HG03342 (cell line): ENCODE measurements around the gene BLTP3A.
A peak's percentile ranks its signal among the peaks of the same experiment; 100 is the strongest.
"Not testable (repeated sequence)": the region's sequence is repeated elsewhere in the genome, so short reads cannot be mapped to it uniquely, and the experiment has no call there.

ENCODE experiments used
- ATAC-seq: cut with Tn5 transposase; IDR thresholded peaks from one replicate; pipeline ENCODE4 v1.9.1; 2021; ENCODE audit warnings: mild to moderate bottlenecking, moderate library complexity; ENCODE audit not compliant: unreplicated experiment

Gene BLTP3A

GRCh38 chr6:34791701-34792604, at the start of gene BLTP3A:
TSS of gene BLTP3A (plus strand) at chr6:34792083. CDS start at chr6:34792251, 168 bp downstream.
- ATAC-seq, result peak; percentile 83

GRCh38 chr6:34742094-34742493, 49.8 kb upstream of the BLTP3A start:
- no peak for ATAC-seq

GRCh38 chr6:34743625-34744293, 48.1 kb upstream of the BLTP3A start:
- ATAC-seq, result no peak

GRCh38 chr6:34744294-34744647, 47.6 kb upstream of the BLTP3A start:
- ATAC-seq, result not testable (repeated sequence)

- no peak for ATAC-seq
Observed at GRCh38 chr6:34745277-34746103, 46.4 kb upstream of the BLTP3A start.

- no peak for ATAC-seq
Observed at GRCh38 chr6:34746104-34746846, 45.6 kb upstream of the BLTP3A start.

GRCh38 chr6:34748757-34749156, 43.1 kb upstream of the BLTP3A start:
- ATAC-seq, result no peak

- not testable (repeated sequence) for ATAC-seq
Observed at GRCh38 chr6:34756513-34756856, 35.4 kb upstream of the BLTP3A start.

- no peak for ATAC-seq
Observed at GRCh38 chr6:34757687-34758274, 34.1 kb upstream of the BLTP3A start.

- no peak for ATAC-seq
Observed at GRCh38 chr6:34760108-34760507, 31.8 kb upstream of the BLTP3A start.

GRCh38 chr6:34761681-34762080, 30.2 kb upstream of the BLTP3A start:
- not testable (repeated sequence) for ATAC-seq

- ATAC-seq, result no peak
Observed at GRCh38 chr6:34768148-34768547, 23.7 kb upstream of the BLTP3A start.

GRCh38 chr6:34771727-34772126, 20.2 kb upstream of the BLTP3A start:
- no peak for ATAC-seq

- no peak for ATAC-seq
Observed at GRCh38 chr6:34772940-34773339, 18.9 kb upstream of the BLTP3A start.

GRCh38 chr6:34773916-34774315, 18.0 kb upstream of the BLTP3A start:
- no peak for ATAC-seq

GRCh38 chr6:34774967-34775366, 16.9 kb upstream of the BLTP3A start:
- no peak for ATAC-seq

- ATAC-seq, result not testable (repeated sequence)
Observed at GRCh38 chr6:34785375-34785774, 6.5 kb upstream of the BLTP3A start.

GRCh38 chr6:34787152-34787551, 4.7 kb upstream of the BLTP3A start:
- ATAC-seq, result not testable (repeated sequence)

- ATAC-seq, result no peak
Observed at GRCh38 chr6:34788111-34788510, 3.8 kb upstream of the BLTP3A start.

GRCh38 chr6:34791164-34791700, 651 bp upstream of the BLTP3A start:
- ATAC-seq, result peak; percentile 29
